IMR-90 (cell line): ENCODE data around the gene PPP1R10. TPM values are rescaled to one million over a fixed set of nuclear protein-coding genes. Genes with fewer than 3 reads are reported as not detected.

Source experiments
- ATAC-seq: fragments of 200-7000 bp; cut with Tn5 transposase; 2 replicates; pipeline ENCODE4 v1.9.1; 2020; ENCODE audit warnings: low read depth, mild to moderate bottlenecking, moderate library complexity
- BruUV-seq: library from RNA; stranded (reverse); fragments of 400-500 nt; replicated peaks from 2 replicates; lab custom pipeline; 2021; lab: Mats Ljungman, UMichigan
- CTCF ChIA-PET: fragments of 300-600 bp; formaldehyde crosslinking; extraction: SDS; loops from one replicate; lab custom pipeline; 2021; ENCODE audit warnings: antibody characterized with exemption; lab: Yijun Ruan, JAX
- POLR2A ChIA-PET: fragments of 300-600 bp; sonication (Branson Sonifier 250); formaldehyde crosslinking; loops from one replicate; lab custom pipeline; 2022; ENCODE audit warnings: antibody characterized with exemption; ENCODE audit not compliant: unreplicated experiment; lab: Charles Lee
- DNase-seq: peaks from one replicate; pipeline ENCODE4 v3.0.0; 2013
- H2AFZ ChIP-seq: replicated peaks from 2 replicates; pipeline ENCODE3; 2013; ENCODE audit warnings: low read length, mild to moderate bottlenecking; ENCODE audit not compliant: poor library complexity
- H2AK5ac ChIP-seq: 2 replicates; pipeline ENCODE4 v1.6.1; 2013; ENCODE audit warnings: low read depth, low read length, inconsistent platforms
- H2AK9ac ChIP-seq: replicated peaks from 2 replicates; pipeline ENCODE3; 2013; ENCODE audit warnings: mild to moderate bottlenecking, low read depth, low read length, moderate library complexity; ENCODE audit not compliant: poor library complexity
- H2BK120ac ChIP-seq: 2 replicates; pipeline ENCODE4 v1.6.1; 2013; ENCODE audit warnings: low read depth, low read length, inconsistent platforms
- H2BK15ac ChIP-seq: 3 replicates; pipeline ENCODE4 v1.6.1; 2013; ENCODE audit warnings: low read depth, low read length, inconsistent platforms
- H2BK20ac ChIP-seq: 2 replicates; pipeline ENCODE4 v1.6.1; 2013; ENCODE audit warnings: low read depth, mild to moderate bottlenecking, inconsistent platforms, low read length, moderate library complexity
- H2BK5ac ChIP-seq: 2 replicates; pipeline ENCODE4 v1.6.1; 2013; ENCODE audit warnings: mild to moderate bottlenecking, low read depth, low read length, inconsistent platforms; ENCODE audit not compliant: poor library complexity, severe bottlenecking
- H3K14ac ChIP-seq: replicated peaks from 2 replicates; pipeline ENCODE4 v1.6.1; 2013; ENCODE audit warnings: low read depth, low read length, inconsistent platforms
- H3K18ac ChIP-seq: 2 replicates; pipeline ENCODE4 v1.6.1; 2013; ENCODE audit warnings: low read depth, low read length, control low read depth
- H3K23ac ChIP-seq: 2 replicates; pipeline ENCODE4 v1.6.1; 2013; ENCODE audit warnings: low read depth, low read length, inconsistent platforms
- H3K27ac ChIP-seq: 2 replicates; pipeline ENCODE4 v1.5.1; 2013; ENCODE audit warnings: mild to moderate bottlenecking, control low read depth, low read length; ENCODE audit not compliant: insufficient read depth
- H3K27me3 ChIP-seq: 2 replicates; pipeline ENCODE4 v1.6.1; 2013; ENCODE audit warnings: low read length; ENCODE audit not compliant: control insufficient read depth, insufficient read depth
- H3K36me3 ChIP-seq: 2 replicates; pipeline ENCODE4 v1.6.1; 2013; ENCODE audit warnings: low read length, mixed read lengths; ENCODE audit not compliant: control insufficient read depth, insufficient read depth
- H3K4ac ChIP-seq: 2 replicates; pipeline ENCODE4 v1.6.1; 2013; ENCODE audit warnings: low read depth, low read length, inconsistent platforms
- H3K4me1 ChIP-seq: 2 replicates; pipeline ENCODE4 v1.6.1; 2013; ENCODE audit warnings: low read length, mixed read lengths; ENCODE audit not compliant: control insufficient read depth, insufficient read depth
- H3K4me2 ChIP-seq: 2 replicates; pipeline ENCODE4 v1.6.1; 2013; ENCODE audit warnings: low read depth, mild to moderate bottlenecking, control low read depth, low read length, moderate library complexity
- H3K4me3 ChIP-seq: 2 replicates; pipeline ENCODE4 v1.5.1; 2013; ENCODE audit warnings: low read depth, mild to moderate bottlenecking, control low read depth, low read length, moderate library complexity; ENCODE audit not compliant: insufficient read depth
- H3K56ac ChIP-seq: 2 replicates; pipeline ENCODE4 v1.6.1; 2013; ENCODE audit warnings: low read length, inconsistent platforms; ENCODE audit not compliant: insufficient read depth; ENCODE audit errors: extremely low read depth
- H3K79me1 ChIP-seq, 2 experiments: 2 replicates each; pipeline ENCODE4 v1.6.1; 2013; ENCODE audit warnings: low read length in 2 of 2, inconsistent platforms in 1 of 2, low read depth in 1 of 2
- H3K9ac ChIP-seq: 2 replicates; pipeline ENCODE4 v1.6.1; 2013; ENCODE audit warnings: low read depth, low read length, control low read depth
- H3K9me1 ChIP-seq: 2 replicates; pipeline ENCODE4 v1.6.1; 2013; ENCODE audit warnings: low read length, inconsistent platforms; ENCODE audit not compliant: insufficient read depth
- H3K9me3 ChIP-seq: 2 replicates; pipeline ENCODE4 v1.6.1; 2013; ENCODE audit warnings: low read length; ENCODE audit not compliant: control insufficient read depth, insufficient read depth
- H4K20me1 ChIP-seq: 2 replicates; pipeline ENCODE4 v1.6.1; 2013; ENCODE audit warnings: low read length, inconsistent platforms; ENCODE audit not compliant: insufficient read depth
- H4K5ac ChIP-seq: 2 replicates; pipeline ENCODE4 v1.6.1; 2013; ENCODE audit warnings: mild to moderate bottlenecking, low read depth, low read length, control low read depth
- H4K8ac ChIP-seq, 2 experiments: 2 replicates each; pipeline ENCODE4 v1.6.1; 2013; ENCODE audit warnings: low read depth in 2 of 2, low read length in 2 of 2, control low read depth in 1 of 2, inconsistent platforms in 1 of 2
- H4K91ac ChIP-seq: 2 replicates; pipeline ENCODE4 v1.6.1; 2013; ENCODE audit warnings: low read depth, low read length, inconsistent platforms; ENCODE audit not compliant: insufficient read depth
- BHLHE40 ChIP-seq: fragments of 150-350 bp; IDR thresholded peaks from 2 replicates; pipeline ENCODE4 v1.6.1; 2016; ENCODE audit warnings: mild to moderate bottlenecking, low read depth, low read length
- CEBPB ChIP-seq: IDR thresholded peaks from 2 replicates; pipeline ENCODE4 v1.6.1; 2012; ENCODE audit warnings: low read depth, low read length, improper control_type of control experiment
- CHD1 ChIP-seq: IDR thresholded peaks from 2 replicates; pipeline ENCODE4 v1.6.1; 2012; ENCODE audit warnings: low read depth, low read length, improper control_type of control experiment
- CTCF ChIP-seq: conservative IDR thresholded peaks from 2 replicates; pipeline ENCODE4 v1.5.1; 2012; ENCODE audit warnings: mild to moderate bottlenecking, low read depth, low read length, improper control_type of control experiment
- ELK1 ChIP-seq: fragments of 150-350 bp; IDR thresholded peaks from 2 replicates; pipeline ENCODE4 v1.6.1; 2016; ENCODE audit warnings: low read depth, mild to moderate bottlenecking, low read length, moderate library complexity, borderline replicate concordance
- FOS ChIP-seq: fragments of 150-350 bp; IDR thresholded peaks from 2 replicates; pipeline ENCODE4 v1.6.1; 2016; ENCODE audit warnings: low read depth, low read length
- MAZ ChIP-seq: IDR thresholded peaks from 2 replicates; pipeline ENCODE4 v1.6.1; 2012; ENCODE audit warnings: low read depth, mild to moderate bottlenecking, low read length, improper control_type of control experiment, moderate library complexity, borderline replicate concordance
- MXI1 ChIP-seq: IDR thresholded peaks from 2 replicates; pipeline ENCODE4 v1.6.1; 2012; ENCODE audit warnings: low read depth, mild to moderate bottlenecking, low read length, moderate library complexity, borderline replicate concordance
- NFE2L2 ChIP-seq: fragments of 150-350 bp; IDR thresholded peaks from 2 replicates; pipeline ENCODE4 v1.6.1; 2016; ENCODE audit warnings: low read depth, mild to moderate bottlenecking, low read length
- POLR2A ChIP-seq: IDR thresholded peaks from 2 replicates; pipeline ENCODE4 v1.6.1; 2012; ENCODE audit warnings: mild to moderate bottlenecking, low read depth, low read length
- RAD21 ChIP-seq: IDR thresholded peaks from 2 replicates; pipeline ENCODE4 v1.6.1; 2012; ENCODE audit warnings: low read length, improper control_type of control experiment
- RCOR1 ChIP-seq: IDR thresholded peaks from 2 replicates; pipeline ENCODE4 v1.6.1; 2012; ENCODE audit warnings: mild to moderate bottlenecking, low read length, improper control_type of control experiment; ENCODE audit not compliant: insufficient replicate concordance
- SMC3 ChIP-seq: fragments of 150-350 bp; IDR thresholded peaks from 2 replicates; pipeline ENCODE4 v1.6.1; 2016; ENCODE audit warnings: low read depth, mild to moderate bottlenecking, antibody characterized with exemption, low read length, moderate library complexity
- USF2 ChIP-seq: fragments of 150-350 bp; IDR thresholded peaks from 2 replicates; pipeline ENCODE4 v1.6.1; 2017; ENCODE audit warnings: mild to moderate bottlenecking, antibody characterized with exemption, low read length, low read depth
- WGBS, 2 experiments: methylation state at CpG; one replicate each; pipeline versions ENCODE4 v1.1.5 to v1.1.7; 2013; ENCODE audit warnings: missing lambda C conversion rate in 2 of 2; ENCODE audit not compliant: insufficient read length in 1 of 2; ENCODE audit errors: extremely low coverage in 2 of 2; 5-methylcytosine and 5-hydroxymethylcytosine counted together
- dilution Hi-C: fragments of 300-500 bp; cut with HindIII; formaldehyde crosslinking; loops from one replicate; pipeline ENCODE4 v1.14.3; 2018; ENCODE audit warnings: low sequenced_read_pairs; ENCODE audit not compliant: unreplicated experiment
- in situ Hi-C: fragments of 300-500 bp; cut with MboI; formaldehyde crosslinking; loops from 3 replicates; pipeline ENCODE4 v1.14.3; 2019; ENCODE audit warnings: low sequenced_read_pairs, inconsistent platforms, mixed read lengths
- intact Hi-C: fragments of 100-400 bp; cut with micrococcal nuclease; formaldehyde crosslinking; loops from 2 replicates; pipeline ENCODE4 v1.10.0; 2022
- polyA plus RNA-seq, 3 experiments: library from polyadenylated mRNA; depleted of rRNA; stranded (reverse); fragments of >200 nt; gene quantifications; 2 replicates each; pipeline ENCODE4 v1.2.3, GENCODE V29; 2012; ENCODE audit warnings: low replicate concordance in 1 of 3
- total RNA-seq: library from RNA; depleted of rRNA; stranded (reverse); fragments of >200 nt; gene quantifications from 2 replicates; pipeline ENCODE4 v1.2.3, GENCODE V29; 2012

The PPP1R10 gene
- total and polyA plus RNA-seq, 2 of the 4 experiments (the other 2 are of a cell fraction): 18.8 to 21.2 TPM

DNA sequence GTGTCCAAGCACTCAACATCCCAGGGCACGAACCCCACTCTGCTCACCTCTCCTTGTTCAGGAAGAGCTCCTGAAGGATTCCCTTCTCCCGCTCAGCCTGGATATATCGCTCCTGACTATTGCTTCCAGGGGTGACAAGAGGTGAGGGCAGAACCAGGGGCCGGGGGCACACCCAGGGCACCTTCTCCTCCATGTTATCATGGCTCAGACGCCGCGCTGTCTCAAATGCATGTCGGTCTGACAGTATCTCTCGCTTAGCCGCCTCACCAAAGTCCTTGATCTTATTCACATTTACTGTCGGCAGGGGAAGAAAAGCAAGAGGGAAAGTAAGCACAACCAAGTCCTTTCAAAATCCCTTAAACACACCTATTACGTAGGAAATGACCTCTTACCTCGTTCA is 13.1 kb downstream of the PPP1R10 start:
- Histone ChIP-seq H3K27me3 (no peaks in the 10 kb centered on the region), H3K18ac (no peak overlapping the region), H3K9ac (no peak overlapping the region), H3K27ac (no peak overlapping the region), H2BK20ac (no peak overlapping the region), H2AFZ (no peak overlapping the region), H4K5ac (no peak overlapping the region), H3K4ac (no peak overlapping the region), H3K9me3 (no peaks in the 10 kb centered on the region), H3K4me2 (no peak overlapping the region), H3K4me1 (no peaks in the 10 kb centered on the region), H3K79me1 (peaks cover 12 to 45% of the 10 kb centered on the region in 2 experiments; a peak in 3 of 4 replicates), H2AK5ac (no peak overlapping the region), H3K56ac (no peak overlapping the region), H4K20me1 (peaks cover 59% of the 10 kb centered on the region), H3K9me1 (0 out of 2 replicates have a peak, but pooled peaks cover 5% of the 10 kb centered on the region), H3K23ac (no peak overlapping the region), H3K36me3 (peaks cover 76% of the 10 kb centered on the region), H3K4me3 (no peak overlapping the region), H4K8ac (no peak overlapping the region), H2AK9ac (no peak overlapping the region), H2BK5ac (no peak overlapping the region), H4K91ac (no peak overlapping the region), H2BK15ac (no peak overlapping the region), H2BK120ac (no peak overlapping the region), H3K14ac (no peak overlapping the region)
- ChIA-PET POLR2A (interaction anchor here (0.6 kb wide), 1 partner anchor 10 kb away, joined by 3 read pairs; no protein-coding TSS in a partner anchor), CTCF (no interaction called here)
- DNase-seq (no peak), ATAC-seq (no peak)
- WGBS, 2 experiments: 96% methylated on average over 4 of the region's 13 CpGs; no CpG with 5 or more reads in 1 of the 2 experiments
- no peak for TF ChIP-seq CEBPB
- TF ChIP-seq BHLHE40: no peak
- TF ChIP-seq NFE2L2: no peak
- no peak for TF ChIP-seq SMC3
- no peak for TF ChIP-seq USF2
- TF ChIP-seq MXI1: no peak
- TF ChIP-seq RAD21: no peak
- TF ChIP-seq CHD1: no peak
- no peak for TF ChIP-seq ELK1
- no peak for TF ChIP-seq CTCF
- no peak for TF ChIP-seq RCOR1
- no peak for TF ChIP-seq MAZ
- TF ChIP-seq POLR2A: no peak
- TF ChIP-seq FOS: no peak
- dilution Hi-C loops (no loop called here), intact Hi-C loops (no loop called here), in situ Hi-C loops (no loop called here)
- no TSS peak for BruUV-seq
